ENCODE data around the gene TMEM108.

The TMEM108 gene

DNA sequence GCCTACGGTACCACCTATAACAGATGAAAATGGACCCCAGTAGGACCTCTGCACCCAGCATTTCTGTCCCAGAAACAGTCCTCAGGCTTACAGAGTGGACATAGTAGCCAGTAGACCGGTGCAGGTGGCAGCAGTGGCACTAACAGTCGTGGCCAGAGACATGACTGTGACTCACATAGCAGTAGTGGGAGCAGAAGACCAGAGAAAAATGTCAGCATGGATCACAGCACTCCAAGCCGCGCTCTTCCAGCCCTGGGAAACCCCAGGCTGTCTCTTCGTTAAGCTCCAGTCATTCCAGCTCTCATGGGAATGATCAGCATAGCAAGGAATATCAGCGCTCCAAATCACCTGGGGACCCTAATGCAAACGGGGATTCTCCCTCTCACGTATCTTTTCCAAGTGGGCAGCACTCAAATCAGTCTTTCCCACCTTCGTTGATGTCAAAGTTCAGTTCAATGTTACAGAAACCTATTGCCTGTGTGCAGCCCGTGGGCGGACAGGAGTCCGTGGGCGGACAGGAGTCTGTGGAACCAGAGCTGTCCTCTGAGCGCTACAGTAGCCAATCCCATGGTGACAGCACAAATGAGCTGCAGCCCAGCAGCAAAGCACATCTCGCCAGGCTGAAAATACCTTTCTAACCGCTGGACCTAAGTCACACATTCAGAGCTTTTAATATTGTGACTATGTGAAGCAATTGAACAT lies 372.2 kb downstream of the TMEM108 start:
- no peak overlapping the region for H3K27ac ChIP-seq
- no peak for TF ChIP-seq ZFX (IDR thresholded peaks at IDR 0.05)
- TF ChIP-seq, protein P1, sequence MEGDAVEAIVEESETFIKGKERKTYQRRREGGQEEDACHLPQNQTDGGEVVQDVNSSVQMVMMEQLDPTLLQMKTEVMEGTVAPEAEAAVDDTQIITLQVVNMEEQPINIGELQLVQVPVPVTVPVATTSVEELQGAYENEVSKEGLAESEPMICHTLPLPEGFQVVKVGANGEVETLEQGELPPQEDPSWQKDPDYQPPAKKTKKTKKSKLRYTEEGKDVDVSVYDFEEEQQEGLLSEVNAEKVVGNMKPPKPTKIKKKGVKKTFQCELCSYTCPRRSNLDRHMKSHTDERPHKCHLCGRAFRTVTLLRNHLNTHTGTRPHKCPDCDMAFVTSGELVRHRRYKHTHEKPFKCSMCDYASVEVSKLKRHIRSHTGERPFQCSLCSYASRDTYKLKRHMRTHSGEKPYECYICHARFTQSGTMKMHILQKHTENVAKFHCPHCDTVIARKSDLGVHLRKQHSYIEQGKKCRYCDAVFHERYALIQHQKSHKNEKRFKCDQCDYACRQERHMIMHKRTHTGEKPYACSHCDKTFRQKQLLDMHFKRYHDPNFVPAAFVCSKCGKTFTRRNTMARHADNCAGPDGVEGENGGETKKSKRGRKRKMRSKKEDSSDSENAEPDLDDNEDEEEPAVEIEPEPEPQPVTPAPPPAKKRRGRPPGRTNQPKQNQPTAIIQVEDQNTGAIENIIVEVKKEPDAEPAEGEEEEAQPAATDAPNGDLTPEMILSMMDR (conservative IDR thresholded peaks at IDR 0.05): no peak

DNA sequence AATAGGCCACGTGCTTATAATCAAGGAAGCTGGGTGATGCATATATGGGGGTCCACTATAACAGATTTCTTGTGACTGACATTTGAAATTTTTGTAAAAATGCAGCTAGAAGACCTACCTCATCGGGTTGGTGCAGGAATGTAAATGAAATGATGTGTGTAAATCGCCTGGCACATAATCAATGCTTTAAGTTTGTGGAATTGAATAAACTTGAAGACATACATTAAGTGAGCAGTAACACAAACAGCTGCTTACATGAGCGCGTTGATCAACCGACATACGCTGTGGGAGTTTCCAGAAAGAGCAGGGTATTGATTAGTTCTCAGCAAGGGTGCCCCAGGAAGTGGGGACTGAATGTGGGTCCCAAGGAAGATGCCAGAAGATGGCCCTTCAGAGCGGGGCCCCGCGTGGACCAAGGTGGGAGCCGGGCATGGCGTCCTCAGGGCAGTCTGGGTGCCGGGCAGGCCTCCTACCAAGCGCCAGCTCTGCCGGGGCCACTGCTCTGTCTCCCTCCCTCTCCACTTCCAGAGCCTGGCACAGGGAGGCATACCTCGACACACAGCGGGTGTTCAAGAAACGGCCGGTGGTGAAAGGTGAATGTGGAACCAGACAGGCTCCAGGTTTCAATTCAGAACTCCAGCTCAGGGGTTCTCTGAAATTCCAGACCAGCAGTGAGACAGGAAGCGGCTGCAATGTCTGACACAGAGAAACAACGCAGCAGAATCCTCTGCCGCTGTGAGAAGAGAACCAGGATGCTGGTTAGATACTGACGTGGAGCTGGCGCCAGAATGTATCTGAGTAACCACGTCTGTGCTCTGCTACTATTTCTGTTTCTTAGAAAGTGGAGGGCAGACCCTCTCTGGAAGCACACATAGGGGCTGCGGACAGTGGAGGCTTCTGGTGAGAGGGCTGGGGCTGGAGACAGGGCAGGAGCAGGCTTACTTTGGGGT lies 374.3 kb downstream of the TMEM108 start:
- no peak overlapping the region for H3K27ac ChIP-seq
- TF ChIP-seq, protein P1 (conservative IDR thresholded peaks at IDR 0.05): no peak
- TF ChIP-seq ZFX (IDR thresholded peaks at IDR 0.05): no peak

DNA sequence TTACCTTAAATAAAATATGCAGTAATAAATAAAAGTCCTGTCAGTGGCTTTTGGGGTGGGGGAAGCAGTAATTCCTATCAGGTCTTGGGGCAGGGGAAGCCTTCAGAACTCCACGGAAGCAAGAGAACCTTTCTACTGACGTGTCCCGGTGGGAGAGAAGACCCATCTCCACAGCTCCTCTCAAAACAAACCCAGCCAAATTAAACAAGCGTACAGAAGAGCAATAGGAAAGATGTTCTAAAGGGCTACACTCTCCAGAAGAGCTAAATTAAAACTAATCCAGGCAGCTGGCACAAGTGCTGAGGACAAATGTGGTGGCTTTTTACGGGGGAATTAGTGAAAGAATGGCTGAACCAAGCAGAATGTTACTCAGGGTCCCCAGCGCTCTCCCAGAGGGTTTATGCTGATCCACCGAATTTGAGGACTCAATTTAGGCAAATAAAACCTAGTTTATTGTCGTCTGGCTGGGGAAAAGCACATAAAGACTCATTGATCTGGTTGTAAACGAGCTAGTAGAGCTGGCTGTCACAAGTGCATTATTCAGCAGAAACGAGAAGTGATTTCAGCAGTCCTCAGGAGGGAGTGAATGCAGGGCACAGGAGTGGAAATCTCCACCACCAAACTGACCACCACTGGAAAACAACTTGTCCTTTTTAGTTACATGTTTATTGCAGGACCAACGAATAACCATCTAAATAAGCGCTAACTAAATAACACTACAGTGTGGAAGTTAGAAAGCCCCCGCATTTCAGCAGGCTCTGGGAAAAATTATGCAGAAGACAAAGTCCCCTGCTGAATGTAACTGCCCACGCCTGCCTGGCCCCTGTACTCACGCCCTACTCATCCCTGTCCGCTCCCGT lies 375.2 kb downstream of the TMEM108 start:
- H3K27ac ChIP-seq: no peak overlapping the region
- TF ChIP-seq, protein P1 (conservative IDR thresholded peaks at IDR 0.05): no peak
- TF ChIP-seq ZFX (IDR thresholded peaks at IDR 0.05): no peak

DNA sequence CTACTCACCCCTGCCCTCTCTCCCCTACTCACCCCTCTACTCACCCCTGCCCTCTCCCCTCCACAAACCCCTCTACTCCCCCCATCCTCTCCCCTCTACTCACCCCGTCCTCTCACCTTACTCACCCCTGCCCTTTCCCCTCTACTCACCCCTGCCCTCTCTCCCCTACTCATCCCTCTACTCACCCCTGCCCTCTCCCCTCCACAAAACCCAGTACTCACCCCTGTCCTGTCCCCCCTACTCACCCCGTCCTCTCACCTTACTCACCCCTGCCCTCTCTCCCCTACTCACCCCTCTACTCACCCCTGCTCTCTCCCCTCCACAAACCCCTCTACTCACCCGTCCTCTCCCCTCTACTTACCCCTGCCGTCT lies 375.8 kb downstream of the TMEM108 start:
- no peak overlapping the region for H3K27ac ChIP-seq

DNA sequence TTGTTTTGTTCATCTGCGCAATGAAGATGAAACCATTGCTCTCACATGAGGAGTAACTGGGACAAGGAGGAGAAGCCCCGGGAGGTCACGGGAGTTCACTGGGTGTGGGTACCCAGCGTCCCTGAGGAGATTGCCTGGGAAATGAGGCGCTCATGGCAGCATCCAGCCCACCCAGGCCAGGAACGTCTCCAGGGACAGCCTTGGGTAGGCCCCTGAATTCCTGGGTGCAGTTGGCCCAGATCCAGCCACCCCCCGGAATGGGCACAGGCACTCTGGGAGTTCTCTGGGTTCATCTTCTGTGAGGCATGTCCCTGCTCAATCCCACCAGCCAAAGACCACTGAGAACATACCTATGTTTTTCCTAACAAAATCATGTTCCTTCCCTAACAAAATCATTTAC lies 380.2 kb downstream of the TMEM108 start:
- TF ChIP-seq, protein P1 (conservative IDR thresholded peaks at IDR 0.05): no peak
- no peak for TF ChIP-seq ZFX (IDR thresholded peaks at IDR 0.05)
- no peak overlapping the region for H3K27ac ChIP-seq

More for the DNA sequence above, 375.8 kb downstream of the TMEM108 start:
- TF ChIP-seq, protein P1 (conservative IDR thresholded peaks at IDR 0.05): no peak
- no peak for TF ChIP-seq ZFX (IDR thresholded peaks at IDR 0.05)

DNA sequence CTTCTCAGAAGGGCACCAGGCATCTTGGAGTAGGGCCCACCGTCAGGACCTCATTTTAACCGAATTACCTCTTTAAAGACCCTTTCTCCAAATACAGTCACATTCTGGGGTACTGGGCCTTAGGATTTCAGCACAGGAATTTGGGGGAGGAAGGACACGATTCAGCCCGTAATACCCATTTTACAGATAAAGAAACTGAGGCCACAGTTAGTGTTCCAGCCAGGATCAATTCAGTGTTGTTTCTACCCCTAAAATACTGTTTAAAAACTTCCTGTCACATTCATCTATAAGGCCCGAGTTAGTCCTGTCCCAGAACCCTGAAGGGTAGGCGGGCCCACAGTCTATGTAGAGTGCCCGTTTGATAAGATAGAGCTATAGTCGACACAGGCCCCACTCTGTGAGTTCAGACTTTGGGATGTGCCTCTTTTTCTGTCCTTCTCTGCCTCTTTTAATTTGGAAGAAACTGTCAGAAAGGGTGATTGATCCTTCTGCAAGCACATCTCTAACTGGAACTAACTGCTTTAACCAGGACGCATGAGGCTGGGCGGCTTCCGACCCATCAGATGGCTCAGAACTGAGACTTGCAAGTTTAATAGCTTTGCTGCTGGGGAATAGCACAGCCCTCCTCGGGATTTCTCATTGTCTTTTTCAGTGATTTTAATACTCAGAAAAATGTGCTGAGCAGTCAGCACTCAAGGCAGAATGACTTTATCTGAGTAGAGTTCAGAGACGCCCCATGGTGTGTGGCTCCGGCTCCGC lies 381.1 kb downstream of the TMEM108 start:
- H3K27ac ChIP-seq: no peak overlapping the region
- no peak for TF ChIP-seq ZFX (IDR thresholded peaks at IDR 0.05)
- TF ChIP-seq, protein P1 (conservative IDR thresholded peaks at IDR 0.05): no peak
